HG02623 (cell line): ENCODE data around the gene CHD9NB.
A peak's percentile ranks its signal among the peaks of the same experiment; 100 is the strongest.

Experiments used
- ATAC-seq: cut with Tn5 transposase; IDR thresholded peaks from one replicate; pipeline ENCODE4 v1.9.1; 2021; ENCODE audit warnings: moderate library complexity; ENCODE audit not compliant: unreplicated experiment

CHD9NB gene

GRCh38 chr16:53052519-53053501 is at the start of gene CHD9NB:
TSS of gene CHD9NB (minus strand) at chr16:53052897. CDS start at chr16:53044158, 8,739 bp downstream.
- ATAC-seq: no peak

- ATAC-seq: no peak
Observed at GRCh38 chr16:53100889-53101288, 48.2 kb upstream of the CHD9NB start.

GRCh38 chr16:53100131-53100748 is 47.5 kb upstream of the CHD9NB start:
- ATAC-seq: no peak

GRCh38 chr16:53099318-53100130 is 46.8 kb upstream of the CHD9NB start:
- ATAC-seq: peak; percentile 42

GRCh38 chr16:53098526-53099317 is 46.0 kb upstream of the CHD9NB start:
- peak; percentile 59 for ATAC-seq

GRCh38 chr16:53097190-53097589 is 44.5 kb upstream of the CHD9NB start:
- ATAC-seq: no peak

- peak; percentile 47 for ATAC-seq
Observed at GRCh38 chr16:53094013-53094630, 41.4 kb upstream of the CHD9NB start.

- no peak for ATAC-seq
Observed at GRCh38 chr16:53093162-53093744, 40.6 kb upstream of the CHD9NB start.

- no peak for ATAC-seq
Observed at GRCh38 chr16:53092284-53092683, 39.6 kb upstream of the CHD9NB start.

GRCh38 chr16:53091466-53092211 is 38.9 kb upstream of the CHD9NB start:
- peak; percentile 31 for ATAC-seq

GRCh38 chr16:53090591-53091411 is 38.1 kb upstream of the CHD9NB start:
- ATAC-seq: peak; percentile 36

GRCh38 chr16:53090286-53090590 is 37.5 kb upstream of the CHD9NB start:
- ATAC-seq: no peak

GRCh38 chr16:53089434-53090285 is 37.0 kb upstream of the CHD9NB start:
- no peak for ATAC-seq

GRCh38 chr16:53087101-53087500 is 34.4 kb upstream of the CHD9NB start:
- no peak for ATAC-seq

GRCh38 chr16:53085931-53086421 is 33.3 kb upstream of the CHD9NB start:
- no peak for ATAC-seq

- no peak for ATAC-seq
Observed at GRCh38 chr16:53085369-53085843, 32.7 kb upstream of the CHD9NB start.

- ATAC-seq: no peak
Observed at GRCh38 chr16:53084746-53085334, 32.1 kb upstream of the CHD9NB start.
